ENCODE data around the gene LMX1A.

DNA sequence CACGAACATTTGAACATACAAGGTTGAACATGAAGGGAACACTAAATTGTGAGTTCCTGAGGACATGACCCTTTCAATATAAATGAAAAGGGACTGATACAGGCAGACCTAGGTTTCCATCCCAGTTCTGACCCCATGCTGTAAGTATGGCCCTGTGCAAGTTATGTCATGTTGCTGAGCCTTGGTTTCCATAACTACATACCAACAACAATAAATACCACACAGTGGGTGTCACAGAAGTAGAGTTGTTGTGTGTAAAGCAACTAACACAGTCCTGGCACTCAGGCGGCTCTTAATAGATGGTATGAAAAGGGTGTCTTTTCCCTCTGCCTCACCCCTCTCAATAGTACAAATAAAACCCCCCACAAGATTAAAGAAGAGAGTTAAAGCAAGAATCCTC lies 140.8 kb downstream of the LMX1A start:
- TF ChIP-seq, protein P1, sequence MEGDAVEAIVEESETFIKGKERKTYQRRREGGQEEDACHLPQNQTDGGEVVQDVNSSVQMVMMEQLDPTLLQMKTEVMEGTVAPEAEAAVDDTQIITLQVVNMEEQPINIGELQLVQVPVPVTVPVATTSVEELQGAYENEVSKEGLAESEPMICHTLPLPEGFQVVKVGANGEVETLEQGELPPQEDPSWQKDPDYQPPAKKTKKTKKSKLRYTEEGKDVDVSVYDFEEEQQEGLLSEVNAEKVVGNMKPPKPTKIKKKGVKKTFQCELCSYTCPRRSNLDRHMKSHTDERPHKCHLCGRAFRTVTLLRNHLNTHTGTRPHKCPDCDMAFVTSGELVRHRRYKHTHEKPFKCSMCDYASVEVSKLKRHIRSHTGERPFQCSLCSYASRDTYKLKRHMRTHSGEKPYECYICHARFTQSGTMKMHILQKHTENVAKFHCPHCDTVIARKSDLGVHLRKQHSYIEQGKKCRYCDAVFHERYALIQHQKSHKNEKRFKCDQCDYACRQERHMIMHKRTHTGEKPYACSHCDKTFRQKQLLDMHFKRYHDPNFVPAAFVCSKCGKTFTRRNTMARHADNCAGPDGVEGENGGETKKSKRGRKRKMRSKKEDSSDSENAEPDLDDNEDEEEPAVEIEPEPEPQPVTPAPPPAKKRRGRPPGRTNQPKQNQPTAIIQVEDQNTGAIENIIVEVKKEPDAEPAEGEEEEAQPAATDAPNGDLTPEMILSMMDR (IDR thresholded peaks at IDR 0.05; ENCODE audit: insufficient read depth, low read length): no peak
- TF ChIP-seq, protein P2, sequence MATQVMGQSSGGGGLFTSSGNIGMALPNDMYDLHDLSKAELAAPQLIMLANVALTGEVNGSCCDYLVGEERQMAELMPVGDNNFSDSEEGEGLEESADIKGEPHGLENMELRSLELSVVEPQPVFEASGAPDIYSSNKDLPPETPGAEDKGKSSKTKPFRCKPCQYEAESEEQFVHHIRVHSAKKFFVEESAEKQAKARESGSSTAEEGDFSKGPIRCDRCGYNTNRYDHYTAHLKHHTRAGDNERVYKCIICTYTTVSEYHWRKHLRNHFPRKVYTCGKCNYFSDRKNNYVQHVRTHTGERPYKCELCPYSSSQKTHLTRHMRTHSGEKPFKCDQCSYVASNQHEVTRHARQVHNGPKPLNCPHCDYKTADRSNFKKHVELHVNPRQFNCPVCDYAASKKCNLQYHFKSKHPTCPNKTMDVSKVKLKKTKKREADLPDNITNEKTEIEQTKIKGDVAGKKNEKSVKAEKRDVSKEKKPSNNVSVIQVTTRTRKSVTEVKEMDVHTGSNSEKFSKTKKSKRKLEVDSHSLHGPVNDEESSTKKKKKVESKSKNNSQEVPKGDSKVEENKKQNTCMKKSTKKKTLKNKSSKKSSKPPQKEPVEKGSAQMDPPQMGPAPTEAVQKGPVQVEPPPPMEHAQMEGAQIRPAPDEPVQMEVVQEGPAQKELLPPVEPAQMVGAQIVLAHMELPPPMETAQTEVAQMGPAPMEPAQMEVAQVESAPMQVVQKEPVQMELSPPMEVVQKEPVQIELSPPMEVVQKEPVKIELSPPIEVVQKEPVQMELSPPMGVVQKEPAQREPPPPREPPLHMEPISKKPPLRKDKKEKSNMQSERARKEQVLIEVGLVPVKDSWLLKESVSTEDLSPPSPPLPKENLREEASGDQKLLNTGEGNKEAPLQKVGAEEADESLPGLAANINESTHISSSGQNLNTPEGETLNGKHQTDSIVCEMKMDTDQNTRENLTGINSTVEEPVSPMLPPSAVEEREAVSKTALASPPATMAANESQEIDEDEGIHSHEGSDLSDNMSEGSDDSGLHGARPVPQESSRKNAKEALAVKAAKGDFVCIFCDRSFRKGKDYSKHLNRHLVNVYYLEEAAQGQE (IDR thresholded peaks at IDR 0.05; ENCODE audit: insufficient replicate concordance, low read depth): no peak
